HG03457 (cell line): Measurements from ENCODE around the gene DNAH3.
"Not testable (repeated sequence)": the region's sequence is repeated elsewhere in the genome, so short reads cannot be mapped to it uniquely, and the experiment has no call there.

Experiments used
- ATAC-seq: cut with Tn5 transposase; IDR thresholded peaks from one replicate; pipeline ENCODE4 v1.9.1; 2021; ENCODE audit warnings: moderate number of reproducible peaks; ENCODE audit not compliant: unreplicated experiment

The DNAH3 gene

DNA sequence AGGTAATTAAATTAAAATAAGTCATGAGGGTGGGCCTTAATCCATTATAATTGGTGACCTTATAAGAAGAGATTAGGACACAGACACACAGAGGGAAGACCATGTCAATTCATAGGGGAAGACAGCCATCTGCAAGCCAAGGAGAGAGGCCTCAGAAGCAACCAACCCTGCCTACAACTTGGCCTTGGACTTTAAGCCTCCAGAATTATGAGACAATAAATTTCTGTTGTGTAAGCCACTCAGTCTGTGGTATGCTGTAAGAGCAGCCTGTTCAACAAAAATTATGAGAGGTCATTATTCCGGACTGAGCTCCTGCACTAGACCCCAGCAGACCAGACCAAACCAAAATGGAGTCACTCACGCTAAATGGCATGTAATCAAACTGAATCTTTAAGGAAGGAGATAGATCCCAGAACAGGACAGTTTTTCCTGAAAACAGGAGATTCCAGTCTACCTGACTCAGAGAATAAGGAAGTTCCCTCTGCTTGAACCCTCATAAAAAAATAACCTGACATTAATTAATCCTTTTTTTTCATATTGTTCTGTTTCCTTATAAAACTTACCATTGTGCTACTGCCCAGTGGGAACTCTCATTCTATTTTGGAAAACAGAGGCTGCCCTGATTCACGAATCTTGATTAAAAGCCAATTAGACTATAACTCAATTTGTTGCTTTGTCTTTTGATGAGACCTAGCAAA is 74.3 kb downstream of the DNAH3 start:
- ATAC-seq, result no peak

DNA sequence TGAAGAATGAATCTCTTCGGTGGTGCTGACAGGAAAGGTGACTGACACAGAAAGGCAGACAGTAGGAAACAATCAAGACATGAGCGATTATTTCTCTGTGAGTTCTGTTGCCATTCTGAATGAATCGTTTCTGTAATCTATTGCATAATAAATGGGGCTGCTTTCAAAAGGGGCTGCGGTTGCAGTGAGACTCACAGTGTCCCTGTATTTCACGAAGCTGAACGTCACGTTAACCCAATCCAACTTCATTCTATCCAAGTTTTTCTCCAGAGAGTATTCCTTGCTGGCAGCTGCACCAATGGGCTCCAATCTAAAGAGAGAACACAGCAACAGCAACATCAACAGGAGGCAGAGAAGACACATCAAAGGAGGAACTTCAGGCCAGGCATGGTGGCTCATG is 75.4 kb downstream of the DNAH3 start:
- no peak for ATAC-seq

- ATAC-seq, result no peak
Measured at GRCh38 chr16:21072976-21073375, 77.7 kb downstream of the DNAH3 start.

- no peak for ATAC-seq
Measured at GRCh38 chr16:21071741-21072140, 78.9 kb downstream of the DNAH3 start.

- no peak for ATAC-seq
Measured at GRCh38 chr16:21070564-21070963, 80.1 kb downstream of the DNAH3 start.

GRCh38 chr16:21069986-21070385 is 80.7 kb downstream of the DNAH3 start:
- ATAC-seq, result no peak

DNA sequence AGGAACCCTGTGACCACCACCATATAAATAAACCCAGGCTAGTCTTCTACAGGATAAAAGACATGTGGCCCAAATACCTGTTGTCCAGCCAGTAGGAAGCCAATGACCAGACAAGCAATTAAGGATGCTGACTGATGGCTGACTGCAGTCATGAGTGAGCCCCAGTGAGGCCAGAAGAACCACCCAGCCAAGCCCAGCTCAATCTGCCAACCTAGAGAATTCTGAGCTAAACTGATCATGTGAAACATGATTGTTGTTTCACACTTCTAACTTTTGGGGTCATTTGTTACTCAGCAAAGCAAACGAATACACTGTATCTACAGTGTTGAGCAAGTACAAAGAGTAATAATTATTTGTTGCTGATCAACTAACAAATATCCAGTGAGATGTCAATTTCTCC is 86.4 kb downstream of the DNAH3 start:
- ATAC-seq, result no peak

GRCh38 chr16:21063314-21063713 is 87.3 kb downstream of the DNAH3 start:
- not testable (repeated sequence) for ATAC-seq

DNA sequence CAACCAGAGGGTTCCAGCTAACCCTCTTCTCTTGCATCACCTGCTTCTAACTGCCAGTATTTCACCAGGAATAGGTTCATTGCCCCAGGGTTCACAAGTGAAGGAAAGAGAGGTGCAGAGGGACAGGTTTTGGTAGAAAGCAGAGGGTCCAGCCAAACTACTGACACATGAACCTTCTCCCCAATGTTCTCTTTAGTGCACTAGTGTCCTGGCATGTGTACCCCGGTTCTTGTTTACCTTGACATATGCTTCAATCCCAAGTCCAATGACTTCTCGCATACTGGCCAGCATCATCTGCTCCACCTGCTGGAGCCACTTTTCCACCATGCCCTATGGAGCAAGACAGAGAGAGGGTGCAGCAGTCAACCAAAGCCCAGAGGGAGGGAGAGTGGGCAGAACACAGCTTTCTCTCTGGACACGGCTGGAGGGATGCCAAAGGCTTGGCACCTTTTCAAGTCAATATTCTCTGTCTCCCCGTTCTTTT is 90.6 kb downstream of the DNAH3 start:
- no peak for ATAC-seq

- ATAC-seq, result no peak
Measured at GRCh38 chr16:21057875-21058274, 92.8 kb downstream of the DNAH3 start.

DNA sequence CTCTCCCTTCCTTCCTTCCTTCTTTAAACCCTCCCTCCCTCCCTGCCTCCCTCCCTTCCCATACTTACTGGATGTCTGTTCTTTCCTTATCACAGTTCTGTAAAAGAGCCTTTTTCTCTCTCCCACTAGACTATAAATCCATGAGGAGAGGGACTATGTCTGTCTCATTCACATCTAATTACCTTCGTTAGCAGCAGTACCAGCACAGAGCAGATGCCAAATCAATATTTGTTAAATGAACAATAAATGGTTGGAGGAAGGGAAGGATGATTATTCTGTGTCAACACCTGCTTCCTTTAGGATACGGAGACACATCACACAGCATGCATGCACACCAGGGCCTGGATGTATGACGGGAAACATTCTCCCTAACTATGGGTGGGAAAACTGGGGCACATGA is 94.2 kb downstream of the DNAH3 start:
- ATAC-seq, result no peak

DNA sequence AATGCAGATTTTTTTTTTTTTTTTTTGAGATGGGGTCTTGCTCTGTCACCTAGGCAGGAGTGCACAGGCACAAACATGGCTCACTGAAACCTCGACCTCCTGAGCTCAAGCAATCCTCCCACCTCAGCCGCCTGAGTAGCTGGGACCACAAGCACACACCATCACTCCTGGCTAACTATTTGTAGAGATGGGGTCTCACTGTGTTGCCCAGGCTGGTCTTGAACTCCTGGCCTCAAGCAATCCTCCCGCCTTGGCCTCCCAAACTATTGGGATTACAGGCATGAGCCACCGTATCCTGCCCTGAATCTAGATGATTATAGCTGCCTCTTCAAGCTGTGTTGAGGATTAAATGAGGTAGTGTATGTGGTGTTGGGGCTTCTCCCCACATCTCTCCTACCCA is 94.9 kb downstream of the DNAH3 start:
- ATAC-seq, result not testable (repeated sequence)

- ATAC-seq, result no peak
Measured at GRCh38 chr16:21053590-21053989, 97.1 kb downstream of the DNAH3 start.

DNA sequence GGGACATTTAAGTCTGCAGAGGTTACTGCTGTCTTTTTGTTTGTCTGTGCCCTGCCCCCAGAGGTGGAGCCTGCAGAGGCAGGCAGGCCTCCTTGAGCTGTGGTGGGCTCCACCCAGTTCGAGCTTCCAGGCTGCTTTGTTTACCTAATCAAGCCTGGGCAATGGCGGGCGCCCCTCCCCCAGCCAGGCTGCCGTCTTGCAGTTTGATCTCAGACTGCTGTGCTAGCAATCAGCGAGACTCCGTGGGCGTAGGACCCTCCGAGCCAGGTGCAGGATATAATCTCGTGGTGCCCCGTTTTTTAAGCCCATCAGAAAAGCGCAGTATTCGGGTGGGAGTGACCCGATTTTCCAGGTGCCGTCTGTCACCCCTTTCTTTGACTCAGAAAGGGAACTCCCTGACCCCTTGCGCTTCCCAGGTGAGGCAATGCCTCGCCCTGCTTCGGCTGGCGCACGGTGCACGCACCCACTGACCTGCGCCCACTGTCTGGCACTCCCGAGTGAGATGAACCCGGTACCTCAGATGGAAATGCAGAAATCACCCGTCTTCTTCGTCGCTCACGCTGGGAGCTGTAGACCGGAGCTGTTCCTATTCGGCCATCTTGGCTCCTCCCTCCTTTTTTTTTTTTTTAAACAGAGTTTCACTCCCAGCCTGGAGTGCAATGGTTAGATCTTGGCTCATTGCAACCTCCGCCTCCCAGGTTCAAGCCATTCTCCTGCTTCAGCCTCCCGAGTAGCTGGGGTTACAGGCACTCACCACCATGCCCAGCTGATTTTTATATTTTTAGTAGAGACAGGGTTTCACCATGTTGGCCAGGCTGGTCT is 102.3 kb downstream of the DNAH3 start:
- ATAC-seq, result not testable (repeated sequence)

- no peak for ATAC-seq
Measured at GRCh38 chr16:21038197-21038596, 112.4 kb downstream of the DNAH3 start.

- no peak for ATAC-seq
Measured at GRCh38 chr16:21037736-21038135, 112.9 kb downstream of the DNAH3 start.

- ATAC-seq, result no peak
Measured at GRCh38 chr16:21037168-21037567, 113.5 kb downstream of the DNAH3 start.

DNA sequence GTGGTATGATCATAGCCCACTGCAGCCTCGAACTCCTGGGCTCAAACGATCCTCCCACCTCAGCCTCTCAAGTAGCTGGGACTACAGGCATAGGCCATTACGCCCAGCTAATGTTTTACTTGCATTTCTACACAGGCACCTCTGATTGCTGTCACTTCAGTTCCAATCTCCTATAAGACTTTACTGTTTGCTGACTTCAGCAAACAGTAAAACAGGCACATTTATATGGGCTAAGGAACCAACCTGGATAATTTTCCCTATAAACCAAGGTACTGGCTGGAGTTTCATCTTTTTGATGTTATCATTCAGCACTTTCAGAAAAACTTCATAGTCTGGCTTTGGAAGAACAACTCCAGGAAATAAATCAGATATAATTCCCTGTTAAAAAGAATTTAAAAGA is 114.2 kb downstream of the DNAH3 start:
- ATAC-seq, result no peak

DNA sequence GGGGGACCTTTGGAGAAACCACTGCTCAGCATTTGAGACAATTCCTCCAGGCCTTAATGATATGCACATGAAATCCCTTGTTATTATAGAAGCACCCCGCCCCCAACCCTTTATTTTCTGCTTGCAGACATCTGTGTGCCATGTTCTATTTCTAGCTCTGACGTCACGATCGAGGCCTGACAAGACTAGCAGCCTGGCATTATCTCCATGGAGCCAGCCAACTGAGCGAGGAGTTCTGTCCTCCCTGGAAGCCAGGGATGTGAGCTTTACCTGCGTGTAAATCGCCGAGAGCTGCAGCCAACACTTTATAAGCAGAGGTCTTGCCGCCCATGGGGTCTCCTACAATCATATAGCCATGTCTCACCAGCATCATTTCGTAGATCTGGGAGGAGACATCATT is 116.9 kb downstream of the DNAH3 start:
- no peak for ATAC-seq

DNA sequence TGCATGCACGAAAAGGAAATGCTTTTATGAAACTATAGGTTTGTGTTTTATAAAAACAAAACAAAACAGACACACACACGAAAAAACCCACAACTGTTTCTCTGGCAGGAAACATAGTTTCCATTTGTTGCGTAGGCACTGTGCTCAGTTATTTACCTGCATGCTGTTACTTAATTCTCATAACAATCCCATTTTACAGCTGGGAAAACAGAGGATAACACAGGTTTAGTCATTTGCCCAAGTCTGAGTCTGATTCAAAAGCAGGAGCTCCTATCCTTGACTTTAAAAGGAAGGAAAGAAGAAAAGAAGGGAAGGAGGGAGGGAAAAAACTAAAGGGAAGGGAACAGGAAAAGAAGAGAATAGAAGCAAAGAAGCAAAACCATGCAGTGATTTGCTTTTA is 117.4 kb downstream of the DNAH3 start:
- ATAC-seq, result no peak

DNA sequence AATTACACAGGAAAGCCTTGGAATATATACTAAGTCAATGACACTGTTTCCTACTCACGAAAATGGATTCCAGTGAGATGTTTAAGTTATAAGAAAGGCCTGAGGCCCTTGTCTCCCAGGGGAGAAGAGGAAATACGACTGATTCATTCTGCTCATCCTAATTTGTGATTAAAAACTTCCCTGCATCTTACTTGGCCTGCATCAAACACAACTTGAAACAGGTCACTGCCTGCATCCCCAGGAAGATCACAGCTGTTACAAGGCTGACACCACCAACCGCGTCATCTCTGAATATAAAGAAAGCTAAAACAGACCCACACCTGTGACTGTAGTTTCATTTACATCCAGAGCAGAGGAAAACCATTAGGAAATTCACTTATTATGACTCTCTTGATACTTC is 121.9 kb downstream of the DNAH3 start:
- no peak for ATAC-seq

DNA sequence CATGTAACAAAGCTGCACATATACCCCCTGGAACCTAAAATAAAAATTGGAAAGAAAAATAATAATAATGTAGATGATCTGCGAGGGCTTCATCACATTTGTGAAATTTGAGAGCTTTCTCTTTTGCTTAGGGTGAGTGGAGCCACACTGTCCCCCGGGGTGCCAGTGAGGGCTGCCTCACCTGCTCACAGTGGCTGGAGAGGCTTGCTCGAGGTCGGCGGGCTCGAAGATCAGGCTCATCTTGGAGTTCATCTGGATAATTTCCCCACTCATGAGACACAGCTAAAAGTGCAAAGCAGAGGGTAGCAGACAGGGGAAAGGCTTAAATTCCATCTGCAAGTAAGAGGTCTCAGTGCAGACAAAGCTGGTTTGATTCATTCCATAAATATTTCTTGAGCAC is 123.8 kb downstream of the DNAH3 start:
- no peak for ATAC-seq
